NCI-H1092 (cell line): ENCODE data around the gene MRPL47.
"Not testable (repeated sequence)": the region's sequence is repeated elsewhere in the genome, so short reads cannot be mapped to it uniquely, and the experiment has no call there.

Experiments
- DNase-seq: peaks from one replicate; lab custom pipeline; 2025; lab: John Stamatoyannopoulos, UW

Gene MRPL47

GRCh38 chr3:179604321-179605078 is at the start of gene MRPL47, which contains the start of gene NDUFB5:
MRPL47 (minus strand) TSS chr3:179604638; CDS start chr3:179604624, 14 bp downstream.
NDUFB5 (plus strand) TSS chr3:179604794; CDS start chr3:179604816, 22 bp downstream.
- peak; percentile 97 for DNase-seq

- DNase-seq = peak; percentile 73
Measured at GRCh38 chr3:179653096-179653797, 48.8 kb upstream of the MRPL47 start.

GRCh38 chr3:179652447-179653095 is 48.1 kb upstream of the MRPL47 start, which contains the start of gene USP13:
USP13 (plus strand) TSS chr3:179653040; CDS start chr3:179653226, 186 bp downstream.
- peak; percentile 79 for DNase-seq

GRCh38 chr3:179651687-179652446 is 47.4 kb upstream of the MRPL47 start:
- no peak for DNase-seq

GRCh38 chr3:179646177-179646576 is 41.7 kb upstream of the MRPL47 start:
- no peak for DNase-seq

- not testable (repeated sequence) for DNase-seq
Measured at GRCh38 chr3:179643837-179644236, 39.4 kb upstream of the MRPL47 start.

- DNase-seq = no peak
Measured at GRCh38 chr3:179642871-179643270, 38.4 kb upstream of the MRPL47 start.

- no peak for DNase-seq
Measured at GRCh38 chr3:179640469-179640868, 36.0 kb upstream of the MRPL47 start.

- DNase-seq = no peak
Measured at GRCh38 chr3:179630753-179631451, 26.5 kb upstream of the MRPL47 start.

- no peak for DNase-seq
Measured at GRCh38 chr3:179624451-179624850, 20.0 kb upstream of the MRPL47 start.

- DNase-seq = no peak
Measured at GRCh38 chr3:179622023-179622422, 17.6 kb upstream of the MRPL47 start.

GRCh38 chr3:179615458-179616173 is 11.2 kb upstream of the MRPL47 start:
- no peak for DNase-seq

GRCh38 chr3:179613807-179614206 is 9.4 kb upstream of the MRPL47 start:
- DNase-seq = no peak

GRCh38 chr3:179610066-179610465 is 5.6 kb upstream of the MRPL47 start:
- no peak for DNase-seq

GRCh38 chr3:179608931-179609720 is 4.7 kb upstream of the MRPL47 start:
- no peak for DNase-seq

GRCh38 chr3:179606534-179607085 is 2.2 kb upstream of the MRPL47 start:
- no peak for DNase-seq

GRCh38 chr3:179603831-179604230 is 607 bp downstream of the MRPL47 start:
- no peak for DNase-seq

GRCh38 chr3:179603321-179603720 is 1.1 kb downstream of the MRPL47 start:
- no peak for DNase-seq

- DNase-seq = no peak
Measured at GRCh38 chr3:179599531-179599930, 4.9 kb downstream of the MRPL47 start.
